GM19193 (cell line): ENCODE measurements around the gene CRELD2.

Experiments used
- POLR2A ChIP-seq: IDR thresholded peaks from 4 replicates; pipeline ENCODE4 v1.6.1; 2011; ENCODE audit not compliant: insufficient read depth, insufficient read length; ENCODE audit errors: extremely low read depth

Gene CRELD2

GRCh38 chr22:49918911-49919881 is 762 bp downstream of the CRELD2 start:
- no peak for TF ChIP-seq POLR2A

- TF ChIP-seq POLR2A, result no peak
Measured at GRCh38 chr22:49920859-49921258, 2.4 kb downstream of the CRELD2 start.

GRCh38 chr22:49921508-49922278 is 3.3 kb downstream of the CRELD2 start:
- no peak for TF ChIP-seq POLR2A

- no peak for TF ChIP-seq POLR2A
Measured at GRCh38 chr22:49922484-49922883, 4.0 kb downstream of the CRELD2 start.

- TF ChIP-seq POLR2A, result no peak
Measured at GRCh38 chr22:49922926-49923325, 4.5 kb downstream of the CRELD2 start.

GRCh38 chr22:49923445-49923844 is 5.0 kb downstream of the CRELD2 start:
- TF ChIP-seq POLR2A, result no peak

- no peak for TF ChIP-seq POLR2A
Measured at GRCh38 chr22:49924113-49924833, 5.8 kb downstream of the CRELD2 start.

GRCh38 chr22:49925525-49926128 is 7.2 kb downstream of the CRELD2 start:
- TF ChIP-seq POLR2A, result peak; percentile 82

GRCh38 chr22:49926916-49927315 is 8.5 kb downstream of the CRELD2 start:
- TF ChIP-seq POLR2A, result no peak

- no peak for TF ChIP-seq POLR2A
Measured at GRCh38 chr22:49927483-49928184, 9.2 kb downstream of the CRELD2 start.

GRCh38 chr22:49928185-49928495 is 9.7 kb downstream of the CRELD2 start:
- no peak for TF ChIP-seq POLR2A

- no peak for TF ChIP-seq POLR2A
Measured at GRCh38 chr22:49928555-49929210, 10.2 kb downstream of the CRELD2 start.

- TF ChIP-seq POLR2A, result no peak
Measured at GRCh38 chr22:49929211-49929979, 11.0 kb downstream of the CRELD2 start.

- TF ChIP-seq POLR2A, result no peak
Measured at GRCh38 chr22:49929994-49930575, 11.7 kb downstream of the CRELD2 start.
